ENCODE data around the gene GPC5.

GPC5 gene

DNA sequence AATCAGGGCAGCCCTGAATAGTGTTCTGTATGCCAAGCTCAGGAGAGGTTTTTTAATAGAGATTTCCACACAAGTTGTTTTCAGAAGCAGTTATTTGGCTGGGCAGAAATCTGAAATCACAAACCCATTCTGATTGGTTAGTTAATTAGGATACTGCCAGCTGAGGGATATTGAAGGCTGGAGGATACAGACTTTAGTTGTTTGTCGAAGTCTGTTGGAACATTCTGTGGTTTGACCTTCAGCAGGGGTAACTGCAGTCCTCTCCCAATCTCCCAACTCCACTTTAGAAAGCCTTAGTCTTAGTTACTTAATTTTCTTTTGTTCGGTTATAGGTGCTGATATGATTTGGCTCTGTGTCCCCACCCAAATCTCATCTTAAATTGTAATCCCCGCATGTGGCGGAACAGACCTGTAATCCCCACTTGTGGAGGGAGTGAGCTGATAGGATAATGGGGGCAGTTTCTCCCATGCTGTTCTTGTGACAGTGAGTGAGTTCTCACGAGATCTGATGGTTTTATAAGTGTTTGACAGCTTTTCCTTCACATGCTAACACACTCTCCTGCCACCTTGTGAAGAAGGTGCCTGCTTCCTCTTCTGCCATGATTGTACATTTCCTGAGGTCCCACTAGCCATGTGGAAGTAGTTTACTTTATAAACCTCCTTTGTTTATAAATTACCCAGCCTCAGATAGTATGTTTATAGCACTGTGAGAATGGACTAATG lies 169.2 kb downstream of the GPC5 start:
- Histone ChIP-seq H2AFZ (ENCODE audit: low read depth, low read length) (no peak overlapping the region), H3K27me3 (ENCODE audit: low read depth, low read length) (no peaks in the 10 kb centered on the region), H3K4me2 (ENCODE audit: low read length) (no peak overlapping the region), H3K9me3 (ENCODE audit: insufficient read depth, low read length) (no peaks in the 10 kb centered on the region), H3K9ac (ENCODE audit: low read length) (no peak overlapping the region), H3K79me2 (ENCODE audit: low read length) (no peaks in the 10 kb centered on the region), H3K36me3 (replicated peaks; ENCODE audit: low read depth, low read length) (no peaks in the 10 kb centered on the region), H3K4me3 (ENCODE audit: low read length) (no peak overlapping the region), H3K27ac (ENCODE audit: low read length) (no peak overlapping the region), H3K4me1 (ENCODE audit: low read length) (no peaks in the 10 kb centered on the region), H4K20me1 (ENCODE audit: insufficient read depth, low read length) (no peaks in the 10 kb centered on the region)
- TF ChIP-seq, protein P1, sequence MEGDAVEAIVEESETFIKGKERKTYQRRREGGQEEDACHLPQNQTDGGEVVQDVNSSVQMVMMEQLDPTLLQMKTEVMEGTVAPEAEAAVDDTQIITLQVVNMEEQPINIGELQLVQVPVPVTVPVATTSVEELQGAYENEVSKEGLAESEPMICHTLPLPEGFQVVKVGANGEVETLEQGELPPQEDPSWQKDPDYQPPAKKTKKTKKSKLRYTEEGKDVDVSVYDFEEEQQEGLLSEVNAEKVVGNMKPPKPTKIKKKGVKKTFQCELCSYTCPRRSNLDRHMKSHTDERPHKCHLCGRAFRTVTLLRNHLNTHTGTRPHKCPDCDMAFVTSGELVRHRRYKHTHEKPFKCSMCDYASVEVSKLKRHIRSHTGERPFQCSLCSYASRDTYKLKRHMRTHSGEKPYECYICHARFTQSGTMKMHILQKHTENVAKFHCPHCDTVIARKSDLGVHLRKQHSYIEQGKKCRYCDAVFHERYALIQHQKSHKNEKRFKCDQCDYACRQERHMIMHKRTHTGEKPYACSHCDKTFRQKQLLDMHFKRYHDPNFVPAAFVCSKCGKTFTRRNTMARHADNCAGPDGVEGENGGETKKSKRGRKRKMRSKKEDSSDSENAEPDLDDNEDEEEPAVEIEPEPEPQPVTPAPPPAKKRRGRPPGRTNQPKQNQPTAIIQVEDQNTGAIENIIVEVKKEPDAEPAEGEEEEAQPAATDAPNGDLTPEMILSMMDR (IDR thresholded peaks at IDR 0.05; ENCODE audit: low read depth, low read length): no peak
- no peak for TF ChIP-seq EZH2phosphoT487 (IDR thresholded peaks at IDR 0.05; ENCODE audit: low read depth)

DNA sequence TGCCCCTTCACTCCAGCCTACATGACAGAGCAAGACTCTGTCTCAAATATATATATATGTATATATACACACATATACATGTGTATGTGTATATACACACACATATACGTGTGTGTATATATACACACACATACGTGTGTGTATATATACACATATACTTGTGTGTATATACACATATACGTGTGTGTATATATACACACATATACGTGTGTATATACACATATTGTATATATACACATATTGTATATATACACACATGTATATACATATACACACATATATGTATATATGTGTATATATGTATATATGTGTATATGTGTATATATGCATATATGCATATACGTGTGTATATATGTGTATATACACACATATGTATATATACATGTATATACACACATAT lies 173.3 kb downstream of the GPC5 start:
- H3K27ac ChIP-seq (ENCODE audit: low read length): no peak overlapping the region
- no peaks in the 10 kb centered on the region for H4K20me1 ChIP-seq (ENCODE audit: insufficient read depth, low read length)
- H2AFZ ChIP-seq (ENCODE audit: low read depth, low read length): no peak overlapping the region
- H3K4me1 ChIP-seq (ENCODE audit: low read length): no peaks in the 10 kb centered on the region
- no peaks in the 10 kb centered on the region for H3K9me3 ChIP-seq (ENCODE audit: insufficient read depth, low read length)
- no peak overlapping the region for H3K4me3 ChIP-seq (ENCODE audit: low read length)
- H3K9ac ChIP-seq (ENCODE audit: low read length): no peak overlapping the region
- H3K36me3 ChIP-seq (replicated peaks; ENCODE audit: low read depth, low read length): no peaks in the 10 kb centered on the region
- TF ChIP-seq, protein P1 (IDR thresholded peaks at IDR 0.05; ENCODE audit: low read depth, low read length): no peak
- TF ChIP-seq EZH2phosphoT487 (IDR thresholded peaks at IDR 0.05; ENCODE audit: low read depth): no peak
- no peak overlapping the region for H3K4me2 ChIP-seq (ENCODE audit: low read length)
- no peaks in the 10 kb centered on the region for H3K79me2 ChIP-seq (ENCODE audit: low read length)
- H3K27me3 ChIP-seq (ENCODE audit: low read depth, low read length): no peaks in the 10 kb centered on the region

DNA sequence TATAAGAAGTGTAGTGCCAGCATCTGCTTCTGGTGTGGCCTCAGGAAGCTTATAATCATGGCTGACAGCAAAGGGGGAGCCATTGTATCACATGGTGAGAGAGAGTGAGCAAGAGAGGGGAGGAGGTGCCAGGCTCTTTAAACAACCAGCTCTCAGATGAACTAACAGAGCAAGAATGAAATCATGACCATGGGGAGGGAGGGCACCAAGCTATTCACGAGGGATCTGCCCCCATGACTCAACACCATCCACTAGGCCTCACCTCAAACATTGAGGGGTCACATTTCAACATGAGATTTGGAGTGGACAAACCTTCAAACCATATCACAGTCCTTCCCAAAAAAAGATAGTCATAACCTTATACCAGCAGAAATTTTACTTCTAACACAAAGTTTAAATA lies 174.0 kb downstream of the GPC5 start:
- Histone ChIP-seq H3K27ac (ENCODE audit: low read length) (no peak overlapping the region), H3K4me3 (ENCODE audit: low read length) (no peak overlapping the region), H3K9ac (ENCODE audit: low read length) (no peak overlapping the region), H3K9me3 (ENCODE audit: insufficient read depth, low read length) (no peaks in the 10 kb centered on the region), H2AFZ (ENCODE audit: low read depth, low read length) (no peak overlapping the region), H3K79me2 (ENCODE audit: low read length) (no peaks in the 10 kb centered on the region), H3K4me2 (ENCODE audit: low read length) (no peak overlapping the region), H3K4me1 (ENCODE audit: low read length) (no peaks in the 10 kb centered on the region), H3K27me3 (ENCODE audit: low read depth, low read length) (no peaks in the 10 kb centered on the region), H4K20me1 (ENCODE audit: insufficient read depth, low read length) (no peaks in the 10 kb centered on the region), H3K36me3 (replicated peaks; ENCODE audit: low read depth, low read length) (no peaks in the 10 kb centered on the region)
- TF ChIP-seq, protein P1 (IDR thresholded peaks at IDR 0.05; ENCODE audit: low read depth, low read length): no peak
- no peak for TF ChIP-seq EZH2phosphoT487 (IDR thresholded peaks at IDR 0.05; ENCODE audit: low read depth)

DNA sequence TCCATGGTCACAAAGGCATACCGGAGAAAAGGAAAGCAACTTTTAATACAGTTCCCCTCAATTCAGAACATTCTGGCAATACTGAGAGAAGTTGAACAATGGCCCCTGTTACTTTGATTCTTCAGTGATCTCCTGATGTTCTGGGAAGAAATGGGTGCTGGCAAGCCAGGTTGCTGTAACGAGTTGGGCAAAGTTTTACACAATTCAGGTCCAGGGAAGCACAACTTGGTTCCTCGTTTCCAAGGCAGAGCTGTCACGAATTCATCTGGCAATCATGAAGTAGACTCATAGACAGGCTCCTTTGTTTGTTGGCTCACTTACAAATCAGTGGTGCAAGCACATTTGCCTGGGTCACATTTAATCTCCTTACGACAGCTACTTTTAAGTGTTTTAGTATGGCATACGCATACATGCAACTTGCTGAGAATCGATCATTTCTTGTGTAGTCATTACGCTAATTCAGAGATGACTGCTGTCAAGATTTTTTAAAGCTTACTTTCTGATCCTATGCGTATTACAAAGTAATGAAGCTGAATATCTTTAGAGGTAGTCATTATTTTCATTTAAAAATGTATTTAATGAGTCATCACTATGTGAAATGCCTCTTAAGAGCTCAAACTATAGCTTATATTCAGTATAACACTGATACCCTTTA lies 174.7 kb downstream of the GPC5 start:
- Histone ChIP-seq H3K9me3 (ENCODE audit: insufficient read depth, low read length) (no peaks in the 10 kb centered on the region), H3K4me1 (ENCODE audit: low read length) (no peaks in the 10 kb centered on the region), H3K79me2 (ENCODE audit: low read length) (no peaks in the 10 kb centered on the region), H3K27ac (ENCODE audit: low read length) (no peak overlapping the region), H3K27me3 (ENCODE audit: low read depth, low read length) (no peaks in the 10 kb centered on the region), H3K4me2 (ENCODE audit: low read length) (no peak overlapping the region), H3K9ac (ENCODE audit: low read length) (no peak overlapping the region), H3K4me3 (ENCODE audit: low read length) (no peak overlapping the region), H4K20me1 (ENCODE audit: insufficient read depth, low read length) (no peaks in the 10 kb centered on the region), H2AFZ (ENCODE audit: low read depth, low read length) (no peak overlapping the region), H3K36me3 (replicated peaks; ENCODE audit: low read depth, low read length) (no peaks in the 10 kb centered on the region)
- no peak for TF ChIP-seq EZH2phosphoT487 (IDR thresholded peaks at IDR 0.05; ENCODE audit: low read depth)
- TF ChIP-seq, protein P1 (IDR thresholded peaks at IDR 0.05; ENCODE audit: low read depth, low read length): no peak

All from OCI-LY3 (cell line).